GM18526 (cell line): ENCODE data around the gene ZNF138.

Experiments used
- POLR2A ChIP-seq: IDR thresholded peaks from 3 replicates; pipeline ENCODE4 v1.6.1; 2011; ENCODE audit not compliant: insufficient read length; ENCODE audit errors: extremely low read depth

Gene ZNF138

DNA sequence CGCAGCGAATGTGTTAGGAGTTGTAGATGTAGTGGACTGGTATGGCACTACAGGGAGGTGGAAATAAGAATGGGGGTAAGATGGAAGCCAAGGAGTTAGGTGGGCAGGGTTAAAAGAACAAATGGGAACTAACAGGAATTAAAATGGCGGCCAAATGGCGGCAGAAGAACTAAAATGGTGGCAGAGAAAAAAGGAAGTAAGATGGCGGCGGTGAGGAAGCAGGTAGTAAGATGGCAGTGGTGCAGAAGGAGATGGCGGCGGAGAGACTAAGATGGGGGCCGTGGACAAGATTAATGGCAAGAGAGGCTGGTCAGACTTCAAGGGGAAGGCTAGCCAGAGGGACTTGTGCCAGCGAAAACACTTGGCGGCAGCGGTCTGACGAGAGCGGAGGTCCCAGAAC, 44.5 kb downstream of the ZNF138 start:
- TF ChIP-seq POLR2A, result no peak

DNA sequence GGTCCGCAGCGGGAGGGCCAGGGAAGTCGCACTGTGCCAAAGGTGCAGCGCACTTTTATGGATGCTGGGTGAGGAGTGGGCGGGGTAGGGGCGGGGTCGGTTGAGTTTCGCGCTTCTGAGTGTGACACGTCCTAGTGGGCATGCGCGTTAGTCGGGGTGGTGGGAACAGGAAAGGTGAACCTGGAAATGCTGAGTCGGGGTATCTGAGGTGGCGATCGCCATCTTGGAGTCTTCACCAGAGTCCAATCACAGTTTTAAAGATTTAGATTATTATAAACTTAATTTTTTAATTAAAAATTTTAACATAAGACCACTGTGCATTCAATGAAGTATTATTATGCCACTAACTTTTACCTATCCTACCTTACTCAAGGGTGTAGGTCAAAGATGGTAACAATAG, 45.7 kb downstream of the ZNF138 start:
- TF ChIP-seq POLR2A, result no peak

DNA sequence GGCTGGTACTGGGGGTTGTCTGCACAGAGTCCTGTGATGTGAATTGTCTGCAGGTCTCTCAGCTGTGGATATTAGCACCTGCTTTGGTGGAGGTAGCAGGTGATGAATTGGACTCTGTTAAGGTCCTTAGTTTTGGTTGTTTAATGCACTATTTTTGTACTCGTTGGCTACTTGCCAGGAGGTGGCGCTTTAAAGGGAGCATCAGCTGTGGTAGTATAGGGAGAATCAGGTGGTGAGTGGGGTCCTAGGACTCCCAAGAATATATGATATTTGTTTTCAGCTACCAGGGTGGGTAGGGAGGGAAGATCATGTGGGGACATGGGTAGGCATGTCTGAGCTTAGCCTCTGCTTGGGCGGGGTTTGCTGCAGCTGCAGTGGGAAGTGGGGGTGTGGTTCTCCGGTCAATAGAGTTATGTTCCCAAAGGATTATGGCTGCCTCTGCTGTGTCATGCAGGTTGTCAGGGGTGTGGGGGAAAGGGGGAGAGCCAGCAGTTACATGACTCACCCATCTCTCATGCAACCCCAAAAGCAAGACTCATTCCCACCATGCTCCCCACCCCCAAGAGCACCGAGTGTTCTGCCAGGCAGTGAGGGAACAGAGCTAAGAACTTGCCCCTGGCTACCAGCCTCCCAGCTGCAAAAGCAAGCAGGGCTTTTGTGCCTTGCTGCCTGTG, 55.2 kb downstream of the ZNF138 start:
- TF ChIP-seq POLR2A, result no peak

DNA sequence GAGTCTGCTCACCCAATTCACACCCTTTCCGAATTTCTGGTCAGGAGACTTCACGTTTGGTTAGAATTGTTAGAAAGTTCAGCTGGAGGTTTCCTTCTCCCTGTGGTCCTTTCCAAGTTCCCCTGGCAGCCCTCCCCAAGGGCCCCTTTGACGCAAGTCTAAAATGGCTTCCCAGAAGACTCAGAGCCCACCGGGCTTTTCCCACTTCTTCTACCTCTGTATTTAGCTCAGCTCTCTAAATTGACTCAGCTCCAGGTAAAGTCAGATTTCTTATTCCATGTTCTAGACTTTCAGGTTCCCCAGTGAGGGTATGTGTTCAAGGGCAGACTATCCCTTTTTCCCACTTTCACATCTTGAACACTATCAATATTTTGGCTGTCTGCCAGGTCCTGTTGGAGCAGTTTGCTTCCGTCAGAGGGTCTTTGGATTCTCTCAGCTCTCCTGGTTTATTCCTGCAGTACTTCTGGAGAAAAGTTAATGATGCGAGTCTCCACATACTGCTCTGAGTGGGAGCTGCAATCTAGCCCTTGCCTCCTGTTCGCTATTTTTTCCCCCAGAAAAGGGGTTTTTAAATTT, 55.8 kb downstream of the ZNF138 start:
- TF ChIP-seq POLR2A, result no peak

DNA sequence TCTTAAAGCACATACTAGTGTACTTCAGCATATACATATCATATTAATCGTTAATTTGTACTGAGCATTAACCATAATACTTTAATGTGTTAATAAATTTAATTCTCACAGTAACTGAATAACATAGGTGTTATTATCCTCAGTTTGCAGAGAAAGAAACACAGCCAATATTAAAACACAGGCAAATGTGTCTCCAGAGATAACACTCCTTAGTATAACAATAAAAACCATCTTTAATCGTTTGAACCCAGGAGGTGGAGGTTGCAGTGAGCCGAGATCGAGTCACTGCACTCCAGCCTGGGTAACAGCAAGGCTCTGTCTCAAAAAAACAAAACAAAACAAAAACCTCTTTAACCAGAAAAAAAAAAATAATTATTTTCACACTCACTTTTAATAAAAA, 59.5 kb downstream of the ZNF138 start:
- no peak for TF ChIP-seq POLR2A

DNA sequence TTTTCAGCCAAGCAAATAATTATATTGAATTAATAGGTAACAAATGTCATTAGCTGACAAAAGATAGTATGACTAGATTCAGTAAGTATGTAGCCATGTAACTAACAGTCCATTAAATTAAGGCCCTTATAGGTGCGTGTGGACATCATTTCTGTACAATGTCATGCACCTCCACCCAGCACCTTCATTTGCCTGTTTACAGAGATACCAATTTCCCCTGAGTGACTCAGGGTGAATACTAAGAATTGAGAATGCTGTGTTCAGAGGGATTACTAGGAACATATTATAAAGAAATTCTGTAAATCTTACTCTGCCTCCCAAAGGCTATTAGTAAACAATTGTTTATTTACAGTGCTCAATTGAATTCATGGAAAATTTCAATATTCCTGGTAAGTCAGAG, 60.7 kb downstream of the ZNF138 start:
- no peak for TF ChIP-seq POLR2A

DNA sequence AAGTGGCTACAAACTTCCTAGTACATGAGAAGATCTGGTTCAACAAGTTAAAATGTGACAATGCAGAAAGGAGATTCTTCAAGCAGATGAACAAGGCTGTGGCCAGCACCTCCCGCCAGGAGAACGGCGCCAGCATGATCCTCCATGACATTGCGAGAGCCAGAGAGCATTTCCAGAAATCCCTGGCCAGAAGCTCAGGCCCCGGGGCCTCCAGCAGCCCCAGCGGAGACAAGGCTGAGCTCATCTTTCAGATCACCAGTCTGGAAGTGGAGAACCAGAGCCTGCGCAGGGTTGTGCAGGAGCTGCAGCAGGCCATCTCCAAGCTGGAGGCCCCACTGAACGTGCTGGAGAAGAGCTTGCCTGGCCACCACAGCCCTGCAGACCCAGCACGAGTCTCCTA, 68.8 kb downstream of the ZNF138 start:
- no peak for TF ChIP-seq POLR2A

DNA sequence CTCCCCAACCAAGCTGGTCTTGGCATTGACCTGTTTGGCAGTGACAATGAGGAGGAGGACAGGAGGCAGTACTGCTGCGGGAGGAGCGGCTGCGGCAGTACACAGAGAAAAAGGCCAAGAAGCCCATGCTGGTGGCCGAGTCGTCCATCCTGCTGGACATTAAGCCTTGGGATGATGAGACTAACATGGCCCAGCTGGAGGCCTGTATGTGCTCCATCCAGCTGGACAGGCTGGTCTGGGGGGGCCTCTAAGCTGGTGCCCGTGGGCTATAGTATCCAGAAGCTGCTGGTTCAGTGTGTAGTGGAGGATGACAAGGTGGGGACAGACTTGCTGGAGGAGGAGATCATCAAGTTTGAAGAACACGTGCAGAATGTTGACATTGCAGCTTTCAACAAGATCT, 69.7 kb downstream of the ZNF138 start:
- TF ChIP-seq POLR2A, result no peak

DNA sequence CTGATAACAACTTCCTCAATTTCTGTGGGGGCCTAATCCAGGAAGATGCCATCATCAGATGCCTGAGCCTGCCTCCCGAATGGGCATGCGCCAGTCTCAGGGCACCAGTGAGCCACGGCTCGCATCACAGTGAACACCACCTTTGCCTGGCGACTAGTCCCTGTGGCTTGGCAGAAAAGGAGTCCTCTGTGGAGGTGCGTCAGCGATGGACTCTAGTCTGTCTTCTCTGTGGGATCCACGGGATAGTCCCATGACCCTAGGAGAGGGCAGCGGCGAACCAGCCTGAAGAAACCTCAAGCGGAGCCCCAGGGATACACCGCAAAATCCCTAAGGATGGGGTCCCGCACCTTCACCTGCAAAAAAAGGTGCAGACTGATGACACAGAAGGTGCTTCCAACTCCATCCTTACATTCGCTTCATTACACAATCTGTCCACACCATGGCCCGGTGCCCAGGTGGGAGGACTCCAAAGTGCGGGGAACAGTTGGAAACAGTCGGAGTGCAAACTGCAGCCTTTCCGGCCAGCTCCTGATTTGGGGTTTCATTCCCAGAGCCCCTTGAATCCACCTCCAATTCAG, 73.7 kb downstream of the ZNF138 start:
- TF ChIP-seq POLR2A, result no peak

DNA sequence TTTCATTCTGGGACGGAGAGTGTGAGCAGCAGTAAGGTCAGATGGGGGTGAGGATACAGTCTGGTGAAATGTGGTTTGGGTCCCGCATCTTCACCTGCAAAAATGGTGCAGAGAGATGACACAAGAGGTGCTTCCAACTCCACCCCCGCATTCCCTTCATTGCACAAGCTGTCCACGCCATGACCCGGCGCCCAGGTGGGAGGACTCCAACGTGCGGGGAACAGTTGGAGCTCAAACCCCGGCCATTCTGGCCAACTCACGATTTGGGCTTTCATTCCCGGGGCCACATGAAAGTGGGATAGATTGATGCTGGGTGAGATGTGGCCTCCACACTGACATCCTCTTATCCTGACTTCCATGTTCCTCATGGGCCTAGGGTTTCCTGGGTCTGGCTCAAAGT, 74.3 kb downstream of the ZNF138 start:
- no peak for TF ChIP-seq POLR2A

DNA sequence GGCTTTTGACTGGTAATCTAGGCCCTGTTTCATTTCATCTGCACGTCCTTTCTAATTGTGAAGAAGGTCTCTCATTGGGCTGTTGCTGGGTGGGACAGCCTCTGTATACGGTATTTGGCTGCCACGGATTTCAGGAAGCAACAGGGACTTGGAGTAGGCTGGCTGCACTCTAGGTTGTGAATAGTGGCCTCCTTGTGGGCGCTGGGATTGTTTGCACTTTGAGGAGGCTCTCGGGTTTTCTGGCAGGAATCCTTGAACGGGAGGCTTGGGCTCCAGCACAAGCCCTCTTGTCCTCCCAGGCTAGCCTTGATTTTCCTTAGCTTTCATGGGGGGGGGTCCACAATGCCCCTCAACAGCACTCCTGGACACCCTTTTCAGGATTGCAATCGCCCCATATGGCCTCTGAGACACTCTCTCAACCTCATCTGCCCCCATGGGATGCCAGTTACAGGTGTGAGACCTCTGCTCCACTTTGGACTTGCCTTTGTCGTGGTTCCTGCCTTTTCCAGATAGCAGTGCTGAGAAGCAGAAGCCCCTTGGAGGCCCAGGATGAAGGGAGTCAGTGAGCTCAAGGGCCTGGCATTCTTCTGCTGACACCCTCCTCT, 75.0 kb downstream of the ZNF138 start:
- TF ChIP-seq POLR2A, result no peak

DNA sequence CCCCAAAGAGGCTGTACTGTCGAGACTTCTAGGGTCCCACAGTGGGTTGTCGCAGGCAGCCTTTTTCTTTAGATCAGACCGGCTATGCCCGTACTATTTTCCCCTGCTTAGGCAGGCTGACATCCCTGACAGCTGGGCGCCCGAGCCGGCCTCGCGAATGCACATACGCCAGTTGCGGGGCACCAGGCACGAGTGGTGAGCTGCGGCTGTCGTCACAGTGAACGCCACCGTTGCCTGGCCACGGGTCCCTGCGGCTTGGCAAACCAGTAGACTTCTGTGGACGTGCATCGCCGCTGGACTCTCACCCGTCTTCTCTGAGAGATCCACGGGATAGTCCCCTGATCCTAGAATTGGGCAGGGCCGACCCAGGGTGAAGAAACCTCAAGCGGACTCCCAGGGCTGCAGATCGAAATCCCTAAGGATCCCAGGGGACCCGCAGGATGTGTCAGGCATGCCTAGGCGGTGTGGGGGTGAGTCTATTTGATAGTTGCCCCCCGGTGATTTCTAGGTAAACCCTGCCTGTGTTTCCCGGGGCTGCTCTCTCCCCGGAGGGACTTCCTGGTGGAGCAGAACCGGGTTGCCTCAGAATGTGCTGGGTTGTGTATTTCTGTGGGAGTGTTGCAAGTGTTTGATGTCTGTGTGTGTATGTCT, 75.8 kb downstream of the ZNF138 start:
- TF ChIP-seq POLR2A, result no peak

DNA sequence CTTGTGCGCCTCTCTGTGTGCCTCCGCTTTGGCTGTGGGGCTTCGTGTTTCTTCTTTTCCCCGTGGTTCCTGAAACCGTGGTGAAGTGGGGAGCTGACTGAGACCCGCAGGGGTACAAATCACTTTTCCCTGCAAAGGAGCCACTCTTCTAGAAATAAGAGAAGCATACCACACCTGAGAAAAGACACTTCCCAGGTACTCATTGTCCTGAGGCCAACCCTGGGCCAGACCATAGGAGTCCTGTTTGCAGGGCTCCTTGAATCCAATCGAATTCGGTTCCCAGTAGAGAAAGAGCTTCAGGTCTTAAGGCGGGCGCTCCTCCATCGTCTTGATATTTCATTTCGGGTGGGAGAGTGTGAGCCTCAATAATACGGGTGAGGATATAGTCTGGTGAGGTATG, 76.4 kb downstream of the ZNF138 start:
- TF ChIP-seq POLR2A, result no peak

DNA sequence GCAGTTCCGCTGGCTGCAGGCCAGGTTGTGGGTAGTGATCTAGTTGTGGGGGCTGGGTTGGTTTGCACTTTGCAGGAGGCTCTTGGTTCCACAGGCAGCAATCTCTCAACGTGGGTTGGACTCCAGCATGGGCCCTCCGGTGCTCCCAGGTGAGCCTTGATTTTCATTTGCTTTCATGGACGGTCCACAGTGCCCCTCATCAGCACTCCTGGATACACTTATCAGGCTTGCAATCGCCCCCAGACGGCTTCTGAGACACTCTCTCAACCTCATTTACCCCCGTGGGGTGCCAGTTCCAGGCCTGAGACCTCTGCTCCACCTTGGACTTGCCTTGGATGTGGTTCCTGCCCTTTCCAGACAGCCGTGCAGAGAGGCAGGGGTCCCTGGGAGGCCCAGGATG, 77.5 kb downstream of the ZNF138 start:
- no peak for TF ChIP-seq POLR2A

DNA sequence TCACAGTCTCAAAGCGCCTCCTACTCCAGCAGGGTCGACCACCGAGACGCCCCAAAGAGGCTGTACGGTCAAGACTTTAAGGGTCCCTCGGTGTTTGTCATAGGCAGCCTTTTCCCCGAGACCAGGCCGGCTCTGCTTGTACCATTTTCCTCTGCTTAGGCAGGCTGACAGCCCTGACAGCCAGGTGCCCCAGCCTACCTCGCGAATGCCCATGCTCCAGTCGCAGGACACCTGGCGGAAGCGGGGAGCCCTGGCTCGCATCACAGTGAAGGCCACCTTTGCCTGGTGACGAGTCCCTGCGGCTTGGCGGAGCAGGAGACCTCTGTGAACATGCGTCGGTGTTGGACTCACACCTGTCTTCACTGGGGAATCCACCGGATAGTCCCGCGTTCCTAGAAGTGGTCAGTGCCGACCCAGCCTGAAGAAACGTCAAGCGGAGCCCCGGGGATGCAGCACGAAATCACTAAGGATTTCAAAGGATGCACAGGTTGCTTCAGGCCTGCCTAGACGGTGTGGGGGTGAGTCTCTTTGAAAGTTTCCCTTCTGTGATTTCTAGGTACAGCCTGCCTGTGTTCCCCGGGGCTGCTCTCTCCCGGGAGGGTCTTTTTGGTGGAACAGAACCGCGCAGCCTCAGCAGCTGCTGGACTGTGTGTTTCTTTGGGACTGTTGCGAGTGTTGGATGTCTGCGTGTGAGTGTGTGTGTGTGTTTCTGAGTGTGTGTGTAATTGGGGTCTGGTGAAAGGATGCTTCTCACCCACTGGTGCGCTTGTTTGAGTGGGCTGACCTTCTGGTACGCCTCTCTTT, 78.3 kb downstream of the ZNF138 start:
- no peak for TF ChIP-seq POLR2A
